OCI-LY1 (cell line): Measurements from ENCODE around the gene UBE2L6.

Experiments
- H2AFZ ChIP-seq: fragments of 200-600 bp; sonication (generic), shearing (Covaris generic); 2 replicates; pipeline ENCODE4 v1.6.0; 2014; ENCODE audit warnings: antibody characterized with exemption, mild to moderate bottlenecking, low read length
- H3F3A ChIP-seq: fragments of 200-600 bp; sonication (generic), shearing (Covaris generic); 2 replicates; pipeline ENCODE4 v1.6.0; 2014; ENCODE audit warnings: mild to moderate bottlenecking, antibody characterized with exemption, low read length, moderate library complexity; ENCODE audit not compliant: insufficient read depth
- H3K27ac ChIP-seq: fragments of 200-600 bp; sonication (generic); 2 replicates; pipeline ENCODE4 v1.5.1; 2014; ENCODE audit warnings: low read length, mixed run types, mild to moderate bottlenecking, low read depth; ENCODE audit not compliant: poor library complexity, severe bottlenecking
- H3K27me3 ChIP-seq: fragments of 200-600 bp; sonication (generic); 2 replicates; pipeline ENCODE4 v1.6.0; 2014; ENCODE audit warnings: antibody characterized with exemption, mild to moderate bottlenecking, low read length, moderate library complexity; ENCODE audit not compliant: insufficient read depth
- H3K36me3 ChIP-seq: fragments of 200-600 bp; sonication (generic); 2 replicates; pipeline ENCODE4 v1.6.1; 2014; ENCODE audit warnings: mild to moderate bottlenecking, antibody characterized with exemption, low read length, moderate library complexity, mixed read lengths; ENCODE audit not compliant: insufficient read depth
- H3K4me1 ChIP-seq: fragments of 200-600 bp; sonication (generic); 2 replicates; pipeline ENCODE4 v1.5.1; 2014; ENCODE audit warnings: mild to moderate bottlenecking, low read length, moderate library complexity; ENCODE audit not compliant: insufficient read depth, severe bottlenecking
- H3K4me2 ChIP-seq: fragments of 200-600 bp; sonication (generic), shearing (Covaris generic); 2 replicates; pipeline ENCODE4 v1.6.1; 2014; ENCODE audit warnings: low read length
- H3K4me3 ChIP-seq: fragments of 200-600 bp; sonication (generic); 2 replicates; pipeline ENCODE4 v1.5.1; 2014; ENCODE audit warnings: low read length, low read depth, mild to moderate bottlenecking, mixed read lengths; ENCODE audit not compliant: poor library complexity, severe bottlenecking
- H3K79me2 ChIP-seq: fragments of 200-600 bp; shearing (Covaris generic); 2 replicates; pipeline ENCODE4 v1.6.1; 2016; ENCODE audit warnings: mixed run types, low read length, mixed read lengths; ENCODE audit not compliant: insufficient read depth
- H3K9ac ChIP-seq: fragments of 200-600 bp; sonication (generic), shearing (Covaris generic); 2 replicates; pipeline ENCODE4 v1.6.1; 2014; ENCODE audit warnings: mild to moderate bottlenecking, low read length, mixed read lengths
- H3K9me2 ChIP-seq: fragments of 200-600 bp; sonication (generic), shearing (Covaris generic); 2 replicates; pipeline ENCODE4 v1.6.1; 2014; ENCODE audit warnings: low read depth, mild to moderate bottlenecking, low read length, mixed read lengths
- H3K9me3 ChIP-seq: fragments of 200-600 bp; shearing (Covaris generic); 2 replicates; pipeline ENCODE4 v1.6.1; 2014; ENCODE audit warnings: low read length, mixed read lengths
- H4K20me1 ChIP-seq: fragments of 200-600 bp; sonication (generic), shearing (Covaris generic); 2 replicates; pipeline ENCODE4 v1.6.0; 2016; ENCODE audit warnings: mild to moderate bottlenecking, low read length; ENCODE audit not compliant: insufficient read depth
- EZH2 ChIP-seq: fragments of 200-600 bp; sonication (generic), shearing (Covaris generic); IDR thresholded peaks from 2 replicates; pipeline ENCODE4 v1.8.0; 2017; ENCODE audit warnings: borderline replicate concordance, mixed run types, mild to moderate bottlenecking, antibody characterized with exemption, low read length, moderate library complexity, mixed read lengths
- TF ChIP-seq, protein P1 (sequence below): fragments of 200-600 bp; sonication (generic), shearing (Covaris generic); IDR thresholded peaks from 2 replicates; pipeline ENCODE4 v1.5.1; 2017; ENCODE audit warnings: mild to moderate bottlenecking, antibody characterized with exemption, low read length, moderate library complexity, mixed read lengths

The UBE2L6 gene

DNA sequence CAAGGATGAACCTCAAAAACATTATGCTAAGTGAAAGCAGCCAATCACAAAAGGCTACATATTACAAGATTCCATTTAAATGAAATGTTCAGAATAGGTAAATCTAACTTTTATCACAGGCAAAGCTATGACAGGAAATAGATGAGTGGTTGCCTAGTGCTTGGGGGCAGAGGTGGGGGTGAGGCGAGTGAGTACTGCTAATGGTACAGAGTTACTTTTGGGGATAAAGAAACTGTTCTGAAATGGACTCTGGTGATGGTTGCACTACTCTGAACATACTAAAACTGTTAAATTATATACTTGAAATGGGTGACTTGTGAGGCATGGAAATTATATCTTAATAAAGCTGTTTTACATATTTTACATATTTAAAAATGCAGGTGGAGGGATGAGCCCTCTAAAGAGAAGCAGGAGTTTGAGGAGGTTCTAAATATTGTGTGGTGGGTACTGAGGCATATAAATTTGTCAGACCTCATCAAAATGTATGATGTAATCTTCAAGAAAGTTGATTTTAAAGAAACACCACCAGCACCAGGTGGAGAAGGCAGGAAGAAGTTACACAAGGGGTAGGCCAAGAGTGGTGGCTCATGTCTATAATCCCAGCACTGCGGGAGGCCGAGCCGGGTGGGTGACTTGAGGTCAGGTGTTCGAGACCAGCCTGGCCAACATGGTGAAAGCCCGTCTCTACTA is 55.6 kb downstream of the UBE2L6 start:
- Histone ChIP-seq H3K9me2 (no peaks in the 10 kb centered on the region), H3K27me3 (no peaks in the 10 kb centered on the region), H3K27ac (peak overlapping the region; percentile 77), H3K4me3 (peak overlapping the region; percentile 83), H3K79me2 (no peaks in the 10 kb centered on the region), H3F3A (no peaks in the 10 kb centered on the region), H3K4me1 (peaks cover 33% of the 10 kb centered on the region), H3K9ac (peak overlapping the region; percentile 82; the same call in 1 of the 2 replicates), H2AFZ (no peak overlapping the region), H3K9me3 (no peaks in the 10 kb centered on the region), H3K36me3 (peaks cover 11% of the 10 kb centered on the region; the same call in 1 of the 2 replicates), H4K20me1 (no peaks in the 10 kb centered on the region), H3K4me2 (peak overlapping the region; percentile 88)
- TF ChIP-seq EZH2: no peak
- TF ChIP-seq, protein P1, sequence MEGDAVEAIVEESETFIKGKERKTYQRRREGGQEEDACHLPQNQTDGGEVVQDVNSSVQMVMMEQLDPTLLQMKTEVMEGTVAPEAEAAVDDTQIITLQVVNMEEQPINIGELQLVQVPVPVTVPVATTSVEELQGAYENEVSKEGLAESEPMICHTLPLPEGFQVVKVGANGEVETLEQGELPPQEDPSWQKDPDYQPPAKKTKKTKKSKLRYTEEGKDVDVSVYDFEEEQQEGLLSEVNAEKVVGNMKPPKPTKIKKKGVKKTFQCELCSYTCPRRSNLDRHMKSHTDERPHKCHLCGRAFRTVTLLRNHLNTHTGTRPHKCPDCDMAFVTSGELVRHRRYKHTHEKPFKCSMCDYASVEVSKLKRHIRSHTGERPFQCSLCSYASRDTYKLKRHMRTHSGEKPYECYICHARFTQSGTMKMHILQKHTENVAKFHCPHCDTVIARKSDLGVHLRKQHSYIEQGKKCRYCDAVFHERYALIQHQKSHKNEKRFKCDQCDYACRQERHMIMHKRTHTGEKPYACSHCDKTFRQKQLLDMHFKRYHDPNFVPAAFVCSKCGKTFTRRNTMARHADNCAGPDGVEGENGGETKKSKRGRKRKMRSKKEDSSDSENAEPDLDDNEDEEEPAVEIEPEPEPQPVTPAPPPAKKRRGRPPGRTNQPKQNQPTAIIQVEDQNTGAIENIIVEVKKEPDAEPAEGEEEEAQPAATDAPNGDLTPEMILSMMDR: no peak

DNA sequence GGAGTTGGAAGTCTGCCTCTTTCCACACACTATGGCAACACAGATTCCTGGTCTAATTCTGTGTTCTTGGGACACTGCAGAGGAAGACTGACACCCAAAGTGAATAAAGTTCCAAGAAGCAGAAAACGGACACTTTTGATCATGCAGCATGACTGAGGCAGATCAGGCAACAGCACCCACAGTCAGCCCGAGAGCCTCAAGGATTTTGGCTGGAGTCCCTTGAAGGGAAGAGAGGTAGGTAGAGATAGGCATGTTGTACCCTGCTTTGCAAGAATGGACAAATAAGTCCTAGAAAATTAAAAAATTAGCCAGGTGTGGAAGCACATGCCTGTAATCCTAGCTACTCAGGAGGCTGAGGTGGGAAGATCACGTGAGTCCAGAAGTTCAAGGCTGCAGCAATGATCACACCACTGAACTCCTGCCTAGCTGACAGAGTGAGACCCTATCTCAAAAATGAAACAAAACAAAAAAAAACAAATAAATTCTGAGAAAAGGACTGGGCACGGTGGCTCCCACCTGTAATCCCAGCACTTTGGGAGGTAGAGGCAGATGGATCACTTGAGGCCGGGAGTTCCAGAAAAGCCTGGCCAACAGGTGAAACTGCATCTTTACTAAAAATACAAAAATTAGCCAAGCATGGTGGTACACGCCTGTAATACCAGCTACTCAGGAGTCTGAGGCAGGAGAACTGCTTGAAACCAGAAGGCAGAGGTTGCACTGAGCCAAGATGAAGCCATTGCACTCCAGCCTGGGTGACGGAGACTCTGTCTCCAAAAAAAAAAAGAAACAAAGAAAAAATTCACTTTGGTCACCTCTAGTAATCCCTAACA is 58.9 kb downstream of the UBE2L6 start:
- Histone ChIP-seq H3K4me3 (no peak overlapping the region), H3K9ac (no peak overlapping the region), H3K27me3 (no peaks in the 10 kb centered on the region), H3K27ac (no peak overlapping the region), H3K4me2 (no peak overlapping the region), H3K9me3 (no peaks in the 10 kb centered on the region), H2AFZ (no peak overlapping the region), H3K79me2 (no peaks in the 10 kb centered on the region), H3K9me2 (no peaks in the 10 kb centered on the region), H3K4me1 (peaks cover 22% of the 10 kb centered on the region), H4K20me1 (no peaks in the 10 kb centered on the region), H3K36me3 (peaks cover 37% of the 10 kb centered on the region), H3F3A (no peaks in the 10 kb centered on the region)
- TF ChIP-seq, protein P1: no peak
- TF ChIP-seq EZH2: no peak

DNA sequence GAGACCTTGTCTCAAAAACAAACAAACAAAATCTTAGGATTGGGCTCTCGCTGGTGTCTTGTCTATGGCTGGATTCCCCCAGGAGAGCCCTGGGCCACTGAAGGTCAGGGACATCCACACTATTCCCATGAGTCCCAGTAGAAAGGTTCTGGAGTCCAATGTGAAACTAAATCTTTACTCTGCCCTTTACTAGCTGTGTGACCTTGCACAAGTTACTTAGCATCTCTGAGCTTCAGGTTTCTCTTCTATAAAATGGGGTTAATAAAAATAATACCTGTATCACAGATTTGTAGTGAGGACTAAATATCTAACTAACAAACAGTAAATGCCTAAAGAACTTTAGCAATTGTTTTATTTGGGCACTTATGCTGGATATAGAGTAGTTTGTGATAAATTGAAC is 61.0 kb downstream of the UBE2L6 start:
- Histone ChIP-seq H2AFZ (no peak overlapping the region), H3K4me2 (no peak overlapping the region), H3K79me2 (no peaks in the 10 kb centered on the region), H3F3A (no peaks in the 10 kb centered on the region), H3K4me1 (peaks cover 1% of the 10 kb centered on the region), H3K27ac (no peak overlapping the region), H3K9me3 (no peaks in the 10 kb centered on the region), H3K27me3 (no peaks in the 10 kb centered on the region), H3K36me3 (peaks cover 38% of the 10 kb centered on the region), H3K9me2 (no peaks in the 10 kb centered on the region), H3K9ac (no peak overlapping the region), H4K20me1 (no peaks in the 10 kb centered on the region), H3K4me3 (no peak overlapping the region)
- TF ChIP-seq, protein P1: no peak
- no peak for TF ChIP-seq EZH2
